Osteoblast (primary cell): ENCODE results near the gene NLRP11. TPM values are rescaled to one million over a fixed set of nuclear protein-coding genes. Genes with fewer than 3 reads are reported as not detected.
"Not testable (repeated sequence)": the region's sequence is repeated elsewhere in the genome, so short reads cannot be mapped to it uniquely, and the experiment has no call there.

Source experiments
- DNase-seq: peaks from one replicate; pipeline ENCODE4 v3.0.0; 2011; ENCODE audit warnings: low spot score, mixed read lengths; ENCODE audit not compliant: insufficient read length; ENCODE audit errors: missing footprints
- H2AFZ ChIP-seq: 2 replicates; pipeline ENCODE4 v1.6.0; 2011; ENCODE audit warnings: mild to moderate bottlenecking, low read length
- H3K27ac ChIP-seq: 2 replicates; pipeline ENCODE4 v1.5.1; 2011; ENCODE audit warnings: mild to moderate bottlenecking, low read depth, low read length, moderate library complexity
- H3K27me3 ChIP-seq: 2 replicates; pipeline ENCODE4 v1.6.0; 2012; ENCODE audit warnings: mild to moderate bottlenecking, control low read depth, inconsistent platforms, low read length, moderate library complexity; ENCODE audit not compliant: insufficient read depth
- H3K36me3 ChIP-seq: 2 replicates; pipeline ENCODE4 v1.5.1; 2011; ENCODE audit warnings: mild to moderate bottlenecking, low read length, control low read depth, moderate library complexity; ENCODE audit not compliant: insufficient read depth
- H3K4me1 ChIP-seq: 2 replicates; pipeline ENCODE4 v1.5.1; 2011; ENCODE audit warnings: mild to moderate bottlenecking, low read length, control low read depth, moderate library complexity; ENCODE audit not compliant: insufficient read depth
- H3K4me2 ChIP-seq: 2 replicates; pipeline ENCODE4 v1.6.0; 2011; ENCODE audit warnings: mild to moderate bottlenecking, low read length; ENCODE audit not compliant: insufficient read depth
- H3K4me3 ChIP-seq: fragments of 200-600 bp; sonication (generic); 3 replicates; pipeline ENCODE4 v1.5.1; 2012; ENCODE audit warnings: mild to moderate bottlenecking, low read length, inconsistent platforms; ENCODE audit not compliant: insufficient read depth
- H3K79me2 ChIP-seq: 2 replicates; pipeline ENCODE4 v1.6.0; 2012; ENCODE audit warnings: mild to moderate bottlenecking, low read length, control low read depth, inconsistent platforms; ENCODE audit not compliant: insufficient read depth
- H3K9me3 ChIP-seq: 2 replicates; pipeline ENCODE4 v1.5.1; 2011; ENCODE audit warnings: low read depth, low read length, control low read depth
- H4K20me1 ChIP-seq: 2 replicates; pipeline ENCODE4 v1.6.0; 2012; ENCODE audit warnings: mild to moderate bottlenecking, low read length, control low read depth; ENCODE audit not compliant: insufficient read depth
- CTCF ChIP-seq: IDR thresholded peaks from 2 replicates; pipeline ENCODE4 v1.5.1; 2011; ENCODE audit warnings: mild to moderate bottlenecking, low read depth, low read length, moderate library complexity; ENCODE audit errors: extremely low read depth
- total RNA-seq: library from RNA; depleted of rRNA; stranded (reverse); fragments of >200 nt; gene quantifications from 2 replicates; pipeline ENCODE4 v1.2.3, GENCODE V29; 2012

The NLRP11 gene
- total RNA-seq, 1 donor: not detected

- H2AFZ ChIP-seq: no peak overlapping the region
- TF ChIP-seq CTCF: no peak
- DNase-seq: no peak
- no peaks in the 10 kb centered on the region for H3K4me1 ChIP-seq
- no peaks in the 10 kb centered on the region for H4K20me1 ChIP-seq
- no peaks in the 10 kb centered on the region for H3K9me3 ChIP-seq
- no peak overlapping the region for H3K27ac ChIP-seq
- no peaks in the 10 kb centered on the region for H3K79me2 ChIP-seq
- H3K4me2 ChIP-seq: no peak overlapping the region
- H3K36me3 ChIP-seq: no peaks in the 10 kb centered on the region
- H3K27me3 ChIP-seq: no peaks in the 10 kb centered on the region
- no peak overlapping the region for H3K4me3 ChIP-seq
Measured at GRCh38 chr19:55778331-55778730, 53.5 kb downstream of the NLRP11 start.

- H4K20me1 ChIP-seq: no peaks in the 10 kb centered on the region
- H3K27ac ChIP-seq: no peak overlapping the region
- H3K9me3 ChIP-seq: no peaks in the 10 kb centered on the region
- no peaks in the 10 kb centered on the region for H3K36me3 ChIP-seq
- no peak for DNase-seq
- no peaks in the 10 kb centered on the region for H3K4me1 ChIP-seq
- no peak overlapping the region for H3K4me3 ChIP-seq
- H3K4me2 ChIP-seq: no peak overlapping the region
- H3K27me3 ChIP-seq: no peaks in the 10 kb centered on the region
- no peak overlapping the region for H2AFZ ChIP-seq
- H3K79me2 ChIP-seq: no peaks in the 10 kb centered on the region
- no peak for TF ChIP-seq CTCF
Measured at GRCh38 chr19:55777528-55777927, 54.3 kb downstream of the NLRP11 start.

GRCh38 chr19:55769632-55770031 is 62.2 kb downstream of the NLRP11 start:
- not testable (repeated sequence) for H3K36me3 ChIP-seq, H3K79me2 ChIP-seq, H2AFZ ChIP-seq, H3K27ac ChIP-seq, DNase-seq, H3K9me3 ChIP-seq, H3K4me3 ChIP-seq, H3K4me1 ChIP-seq, H4K20me1 ChIP-seq, H3K4me2 ChIP-seq, H3K27me3 ChIP-seq

- H3K27ac ChIP-seq, H3K36me3 ChIP-seq, H2AFZ ChIP-seq, DNase-seq, H4K20me1 ChIP-seq, H3K4me3 ChIP-seq, H3K4me1 ChIP-seq, H3K9me3 ChIP-seq, H3K4me2 ChIP-seq, H3K79me2 ChIP-seq, H3K27me3 ChIP-seq: not testable (repeated sequence)
Measured at GRCh38 chr19:55768818-55769217, 63.0 kb downstream of the NLRP11 start, which contains the start of gene RFPL4AL1. Gene RFPL4AL1, plus strand, starts transcription at chr19:55769118. Its CDS starts 2,687 bp downstream, at chr19:55771805.

- no peak for TF ChIP-seq CTCF
- Histone ChIP-seq H3K4me1 (no peaks in the 10 kb centered on the region), H3K27me3 (no peaks in the 10 kb centered on the region), H3K4me3 (no peak overlapping the region), H2AFZ (no peak overlapping the region), H3K27ac (no peak overlapping the region), H3K79me2 (no peaks in the 10 kb centered on the region), H3K36me3 (no peaks in the 10 kb centered on the region), H4K20me1 (no peaks in the 10 kb centered on the region), H3K9me3 (no peaks in the 10 kb centered on the region), H3K4me2 (no peak overlapping the region)
- DNase-seq: no peak
Measured at GRCh38 chr19:55766466-55766865, 65.3 kb downstream of the NLRP11 start.

GRCh38 chr19:55758797-55759196 is 73.0 kb downstream of the NLRP11 start, which contains the start of gene RFPL4A:
Gene RFPL4A, plus strand, starts transcription at chr19:55759097. Its CDS starts 2,704 bp downstream, at chr19:55761801.
- not testable (repeated sequence) for H4K20me1 ChIP-seq, H3K4me3 ChIP-seq, H3K36me3 ChIP-seq, H2AFZ ChIP-seq, H3K4me1 ChIP-seq, H3K27me3 ChIP-seq, DNase-seq, H3K4me2 ChIP-seq, H3K9me3 ChIP-seq, H3K27ac ChIP-seq, H3K79me2 ChIP-seq

GRCh38 chr19:55756808-55757207 is 75.0 kb downstream of the NLRP11 start:
- H3K79me2 ChIP-seq: not testable (repeated sequence)

More at GRCh38 chr19:55756808-55757207, 75.0 kb downstream of the NLRP11 start:
- H3K4me1 ChIP-seq, DNase-seq, H3K4me3 ChIP-seq, H3K27ac ChIP-seq, H2AFZ ChIP-seq, H3K36me3 ChIP-seq, H3K9me3 ChIP-seq, H3K27me3 ChIP-seq, H3K4me2 ChIP-seq, H4K20me1 ChIP-seq: not testable (repeated sequence)
